Lower leg skin (tissue), 4 donors: ENCODE measurements around the gene SLC22A23. TPM values are rescaled to one million over a fixed set of nuclear protein-coding genes. Genes with fewer than 3 reads are reported as not detected.
A peak's percentile ranks its signal among the peaks of the same experiment; 100 is the strongest.

Experiments used
- DNase-seq, 2 donors: peaks; one replicate each; pipeline ENCODE4 v3.0.0-alpha.2; 2019; ENCODE audit warnings: low spot score in 2 of 2
- H3K4me3 ChIP-seq: fragments of 200-600 bp; sonication (generic); 2 replicates; pipeline ENCODE4 v1.5.1; 2017; ENCODE audit warnings: mild to moderate bottlenecking, low read depth; ENCODE audit not compliant: poor library complexity, severe bottlenecking
- CTCF ChIP-seq, 3 donors: fragments of 450-650 bp; IDR thresholded peaks; one replicate each; pipeline ENCODE4 v1.5.1; 2016; ENCODE audit warnings: antibody characterized with exemption in 3 of 3, mild to moderate bottlenecking in 3 of 3, moderate library complexity in 2 of 3
- POLR2A ChIP-seq, 2 donors: fragments of 450-650 bp; IDR thresholded peaks; one replicate each; pipeline ENCODE4 v1.6.1; 2016 to 2017; ENCODE audit warnings: antibody characterized with exemption in 2 of 2, mild to moderate bottlenecking in 1 of 2, moderate library complexity in 1 of 2
- WGBS, 2 donors: methylation state at CpG; one replicate each; pipeline ENCODE4 v1.1.5; 2018; 5-methylcytosine and 5-hydroxymethylcytosine counted together
- intact Hi-C: fragments of 100-400 bp; cut with DNase I; formaldehyde crosslinking; loops from one replicate; pipeline ENCODE4 v1.15.0; 2023; ENCODE audit warnings: low total_unique reads
- total RNA-seq, 4 donors: library from RNA; depleted of rRNA; stranded (reverse); fragments of >200 nt; gene quantifications; one replicate each; pipeline ENCODE4 v1.1.0, GENCODE V29; 2016

SLC22A23 gene
- total RNA-seq, 4 donors from 2014 or later = 29.2 to 50.7 (median 43.2) TPM

GRCh38 chr6:3431994-3432393 lies 24.9 kb downstream of the SLC22A23 start:
- intact Hi-C loops = loop anchor here (10.0 kb wide), 1 partner anchor 67 kb away; no protein-coding TSS in a partner anchor
- TF ChIP-seq POLR2A (IDR thresholded peaks at IDR 0.05) (no peak), CTCF (IDR thresholded peaks at IDR 0.05) (no peak)
- peak in 1 of 2 donors; percentile 61 for DNase-seq
- H3K4me3 ChIP-seq = no peak overlapping the region
- 43 to 48% methylated on average over 8 of the region's 8 CpGs for WGBS, 2 donors

GRCh38 chr6:3429211-3429610 lies 27.6 kb downstream of the SLC22A23 start:
- no peak for DNase-seq
- 84 to 88% methylated on average over 3 of the region's 3 CpGs for WGBS, 2 donors
- TF ChIP-seq POLR2A (IDR thresholded peaks at IDR 0.05) = no peak
- TF ChIP-seq CTCF (IDR thresholded peaks at IDR 0.05) = no peak
- H3K4me3 ChIP-seq = no peak overlapping the region
- intact Hi-C loops = no loop called here

GRCh38 chr6:3428700-3429099 lies 28.1 kb downstream of the SLC22A23 start:
- H3K4me3 ChIP-seq = no peak overlapping the region
- 34 to 43% methylated on average over 3 of the region's 3 CpGs for WGBS, 2 donors
- DNase-seq = no peak
- intact Hi-C loops = no loop called here
- TF ChIP-seq POLR2A (IDR thresholded peaks at IDR 0.05) (no peak), CTCF (IDR thresholded peaks at IDR 0.05) (no peak)

GRCh38 chr6:3428247-3428646 lies 28.6 kb downstream of the SLC22A23 start:
- 57 to 59% methylated on average over 4 of the region's 4 CpGs for WGBS, 2 donors
- peak in 1 of 2 donors; percentile 83 for DNase-seq
- intact Hi-C loops = no loop called here
- TF ChIP-seq POLR2A (IDR thresholded peaks at IDR 0.05) (no peak), CTCF (IDR thresholded peaks at IDR 0.05) (no peak)
- no peak overlapping the region for H3K4me3 ChIP-seq

GRCh38 chr6:3427687-3428085 lies 29.2 kb downstream of the SLC22A23 start:
- WGBS, 2 donors = 9 to 11% methylated on average over 9 to 10 of the region's 10 CpGs
- TF ChIP-seq POLR2A (IDR thresholded peaks at IDR 0.05) (no peak), CTCF (IDR thresholded peaks at IDR 0.05) (no peak)
- intact Hi-C loops = no loop called here
- no peak overlapping the region for H3K4me3 ChIP-seq
- peak in 1 of 2 donors; percentile 94 for DNase-seq
